Thoracic aorta (tissue), 2 donors: ENCODE data around the gene PHLDB3. TPM values are rescaled to one million over a fixed set of nuclear protein-coding genes. Genes with fewer than 3 reads are reported as not detected.

Experiments
- ATAC-seq: fragments of 150-250 bp; one replicate; pipeline ENCODE4 v1.8.0; 2017; ENCODE audit warnings: low read depth; ENCODE audit not compliant: insufficient number of reproducible peaks, low FRiP score
- DNase-seq: peaks from one replicate; pipeline ENCODE4 v3.0.0-alpha.2; 2020; ENCODE audit warnings: low spot score
- H3K27ac ChIP-seq, 2 donors: fragments of 200-600 bp; sonication (generic); 1 replicate in 1 of 2; 2 replicates in 1 of 2; pipeline ENCODE4 v1.5.1; 2016; ENCODE audit warnings: mild to moderate bottlenecking in 2 of 2, moderate library complexity in 2 of 2
- H3K27me3 ChIP-seq: fragments of 200-600 bp; sonication (generic); replicated peaks from 2 replicates; pipeline ENCODE4 v1.6.0; 2016; ENCODE audit warnings: mild to moderate bottlenecking; ENCODE audit not compliant: insufficient read depth
- H3K36me3 ChIP-seq: fragments of 200-600 bp; sonication (generic); one replicate; pipeline ENCODE4 v1.5.1; 2016
- H3K4me1 ChIP-seq, 2 donors: fragments of 200-600 bp; sonication (generic); 1 replicate in 1 of 2; 2 replicates in 1 of 2; pipeline versions ENCODE4 v1.5.1 to v1.6.0; 2016; ENCODE audit warnings: low read depth in 2 of 2, mild to moderate bottlenecking in 1 of 2; ENCODE audit not compliant: control insufficient read depth in 1 of 2
- H3K4me3 ChIP-seq: fragments of 200-600 bp; sonication (generic); 2 replicates; pipeline ENCODE4 v1.5.1; 2016; ENCODE audit warnings: mild to moderate bottlenecking
- H3K9me3 ChIP-seq: fragments of 200-600 bp; sonication (generic); 2 replicates; pipeline ENCODE4 v1.5.1; 2016
- total RNA-seq, 2 donors: library from RNA; depleted of rRNA; stranded (reverse); fragments of >200 nt; gene quantifications; one replicate each; pipeline versions ENCODE4 v1.1.0 to v1.2.3, GENCODE V29; 2016
- TF ChIP-seq, protein P1 (sequence below): fragments of 200-600 bp; sonication (generic); IDR thresholded peaks from one replicate; pipeline ENCODE4 v1.5.1; 2019; ENCODE audit warnings: antibody characterized with exemption

Gene PHLDB3
- total RNA-seq, 2 donors from 2014 or later = 10.0 to 14.7 TPM

DNA sequence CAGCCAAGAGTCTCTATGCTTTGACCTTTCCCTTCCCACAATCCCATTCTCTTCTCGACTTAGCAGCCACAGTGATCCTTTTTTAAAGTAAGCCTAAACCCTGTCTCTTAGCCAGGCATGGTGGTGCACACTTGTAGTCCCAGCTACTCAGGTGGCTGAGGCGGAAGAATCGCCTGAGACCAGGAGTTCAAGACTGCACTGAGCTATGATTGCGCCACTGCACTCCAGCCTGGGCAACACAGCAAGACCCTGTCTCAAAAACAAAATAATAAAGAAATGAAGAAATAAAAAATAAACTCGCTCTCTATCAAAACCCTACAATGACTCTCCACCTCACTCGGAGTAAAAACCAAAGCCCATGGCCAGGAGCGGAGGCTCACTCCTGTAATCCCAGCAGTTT lies 75.2 kb downstream of the PHLDB3 start:
- no peak overlapping the region for H3K27ac ChIP-seq
- H3K4me3 ChIP-seq = no peak overlapping the region
- H3K36me3 ChIP-seq = no peaks in the 10 kb centered on the region
- ATAC-seq (no peak), DNase-seq (no peak)
- no peaks in the 10 kb centered on the region for H3K4me1 ChIP-seq
- TF ChIP-seq, protein P1, sequence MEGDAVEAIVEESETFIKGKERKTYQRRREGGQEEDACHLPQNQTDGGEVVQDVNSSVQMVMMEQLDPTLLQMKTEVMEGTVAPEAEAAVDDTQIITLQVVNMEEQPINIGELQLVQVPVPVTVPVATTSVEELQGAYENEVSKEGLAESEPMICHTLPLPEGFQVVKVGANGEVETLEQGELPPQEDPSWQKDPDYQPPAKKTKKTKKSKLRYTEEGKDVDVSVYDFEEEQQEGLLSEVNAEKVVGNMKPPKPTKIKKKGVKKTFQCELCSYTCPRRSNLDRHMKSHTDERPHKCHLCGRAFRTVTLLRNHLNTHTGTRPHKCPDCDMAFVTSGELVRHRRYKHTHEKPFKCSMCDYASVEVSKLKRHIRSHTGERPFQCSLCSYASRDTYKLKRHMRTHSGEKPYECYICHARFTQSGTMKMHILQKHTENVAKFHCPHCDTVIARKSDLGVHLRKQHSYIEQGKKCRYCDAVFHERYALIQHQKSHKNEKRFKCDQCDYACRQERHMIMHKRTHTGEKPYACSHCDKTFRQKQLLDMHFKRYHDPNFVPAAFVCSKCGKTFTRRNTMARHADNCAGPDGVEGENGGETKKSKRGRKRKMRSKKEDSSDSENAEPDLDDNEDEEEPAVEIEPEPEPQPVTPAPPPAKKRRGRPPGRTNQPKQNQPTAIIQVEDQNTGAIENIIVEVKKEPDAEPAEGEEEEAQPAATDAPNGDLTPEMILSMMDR = no peak
- no peaks in the 10 kb centered on the region for H3K27me3 ChIP-seq
- H3K9me3 ChIP-seq = no peaks in the 10 kb centered on the region

DNA sequence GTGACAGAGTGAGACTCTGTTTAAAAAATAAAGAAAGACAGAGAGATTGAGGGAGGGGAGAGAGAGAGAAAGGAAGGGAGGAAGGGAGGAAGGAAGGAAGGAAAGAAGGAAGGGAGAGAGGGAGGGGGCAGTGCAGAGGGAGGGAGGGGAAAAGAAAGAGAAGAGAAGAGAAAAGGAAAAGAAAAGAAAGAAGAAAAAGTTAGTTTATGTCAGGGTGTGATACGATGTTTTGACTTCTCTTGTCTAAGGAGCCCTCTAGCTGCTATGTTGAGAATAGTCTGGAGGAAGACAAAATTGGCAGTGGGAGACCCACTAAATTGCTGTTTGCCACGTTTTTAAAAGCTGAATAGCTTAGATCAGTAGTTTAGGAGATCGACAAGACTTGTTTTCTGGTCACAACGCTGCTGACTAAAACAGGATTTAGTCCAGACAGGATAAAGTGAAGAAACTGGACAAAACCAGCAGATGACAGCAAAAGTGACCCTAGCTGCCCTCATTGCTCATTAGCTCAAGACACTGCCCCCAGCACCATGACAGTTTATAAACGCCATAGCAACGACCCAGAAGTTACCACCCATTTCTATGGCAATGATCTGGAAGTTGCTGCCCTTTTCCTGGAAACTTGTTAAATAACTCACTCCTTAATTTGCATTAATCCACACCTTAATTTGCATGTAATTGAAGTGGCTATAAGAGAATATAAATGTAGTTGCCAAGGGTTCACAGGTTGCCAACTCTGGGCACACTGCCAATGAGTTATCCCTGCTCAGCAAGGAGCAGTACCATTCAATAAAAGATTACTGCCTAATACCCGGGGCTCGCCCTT lies 78.8 kb downstream of the PHLDB3 start:
- ATAC-seq = no peak

More for the DNA sequence above, 78.8 kb downstream of the PHLDB3 start:
- Histone ChIP-seq H3K27ac (no peak overlapping the region), H3K4me3 (no peak overlapping the region), H3K9me3 (no peaks in the 10 kb centered on the region), H3K27me3 (no peaks in the 10 kb centered on the region), H3K4me1 (no peaks in the 10 kb centered on the region), H3K36me3 (no peaks in the 10 kb centered on the region)
- DNase-seq = no peak
- TF ChIP-seq, protein P1 = no peak

Other genes starting within 250 kb of the PHLDB3 start
- not detected for gene PSG9, start 235.2 kb downstream of the PHLDB3 start, total RNA-seq
- gene CD177, start 151.1 kb downstream of the PHLDB3 start, total RNA-seq = 1 to 10 TPM in 1 of 2 donors, not detected in 1; 3.5 TPM
- not detected for gene TEX101, start 89.9 kb downstream of the PHLDB3 start, total RNA-seq
- gene LYPD3, start 39.1 kb downstream of the PHLDB3 start, total RNA-seq = under 1 TPM in 1 of 2 donors, not detected in 1; 0.41 TPM
- gene ETHE1, start 22.5 kb upstream of the PHLDB3 start, total RNA-seq = 10 to 100 TPM; 42.0 to 45.9 TPM
- gene ZNF575, start 28.4 kb upstream of the PHLDB3 start, total RNA-seq = 1 to 10 TPM in 1 of 2 donors, not detected in 1; 1.6 TPM
- gene XRCC1, start 70.8 kb upstream of the PHLDB3 start, total RNA-seq = 10 to 100 TPM; 24.3 to 30.2 TPM
- 10 to 100 TPM in 1 of 2 donors, 1 to 10 TPM in 1; 6.6 to 11.9 TPM for gene PINLYP, start 71.1 kb upstream of the PHLDB3 start, total RNA-seq
- gene IRGQ, start 91.4 kb upstream of the PHLDB3 start, total RNA-seq = 10 to 100 TPM; 24.4 to 37.2 TPM
- 10 to 100 TPM in 1 of 2 donors, 1 to 10 TPM in 1; 4.6 to 20.2 TPM for gene ZNF576, start 91.8 kb upstream of the PHLDB3 start, total RNA-seq
- gene SRRM5, start 107.3 kb upstream of the PHLDB3 start, total RNA-seq = under 1 TPM in 1 of 2 donors, not detected in 1; 0.56 TPM
- gene ZNF428, start 114.9 kb upstream of the PHLDB3 start, total RNA-seq = 10 to 100 TPM; 24.1 to 37.8 TPM
- gene CADM4, start 135.1 kb upstream of the PHLDB3 start, total RNA-seq = 1 to 10 TPM; 1.9 to 5.6 TPM
- gene PLAUR, start 165.4 kb upstream of the PHLDB3 start, total RNA-seq = 10 to 100 TPM; 48.5 to 82.5 TPM
- gene IRGC, start 211.3 kb upstream of the PHLDB3 start, total RNA-seq = not detected